NCI-H2171 treated with DMSO at 0.1 percent for 48 hours (cell line): Measurements from ENCODE around the gene FHL3.

Experiments used
- DNase-seq: peaks from one replicate; lab custom pipeline; 2025; lab: John Stamatoyannopoulos, UW

FHL3 gene

DNA sequence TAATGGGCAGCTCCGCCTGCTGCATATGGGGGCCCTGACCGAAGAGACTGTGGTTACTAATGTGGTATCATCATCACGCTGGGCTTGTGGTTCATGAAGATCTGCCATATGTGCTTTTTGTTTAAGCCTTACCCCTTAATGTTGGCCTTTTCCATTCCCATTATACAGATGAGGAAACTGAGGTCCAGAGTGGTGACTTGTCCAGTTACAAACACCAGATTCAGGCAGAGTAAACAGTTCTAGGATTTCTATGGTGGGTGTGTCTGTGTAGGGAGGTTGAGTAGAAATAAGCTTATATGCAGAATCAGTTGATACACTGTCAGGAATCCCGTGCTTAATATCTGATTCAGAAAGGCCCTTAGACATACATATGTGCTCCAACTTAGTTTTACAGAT lies 7.9 kb upstream of the FHL3 start:
- DNase-seq = no peak

DNA sequence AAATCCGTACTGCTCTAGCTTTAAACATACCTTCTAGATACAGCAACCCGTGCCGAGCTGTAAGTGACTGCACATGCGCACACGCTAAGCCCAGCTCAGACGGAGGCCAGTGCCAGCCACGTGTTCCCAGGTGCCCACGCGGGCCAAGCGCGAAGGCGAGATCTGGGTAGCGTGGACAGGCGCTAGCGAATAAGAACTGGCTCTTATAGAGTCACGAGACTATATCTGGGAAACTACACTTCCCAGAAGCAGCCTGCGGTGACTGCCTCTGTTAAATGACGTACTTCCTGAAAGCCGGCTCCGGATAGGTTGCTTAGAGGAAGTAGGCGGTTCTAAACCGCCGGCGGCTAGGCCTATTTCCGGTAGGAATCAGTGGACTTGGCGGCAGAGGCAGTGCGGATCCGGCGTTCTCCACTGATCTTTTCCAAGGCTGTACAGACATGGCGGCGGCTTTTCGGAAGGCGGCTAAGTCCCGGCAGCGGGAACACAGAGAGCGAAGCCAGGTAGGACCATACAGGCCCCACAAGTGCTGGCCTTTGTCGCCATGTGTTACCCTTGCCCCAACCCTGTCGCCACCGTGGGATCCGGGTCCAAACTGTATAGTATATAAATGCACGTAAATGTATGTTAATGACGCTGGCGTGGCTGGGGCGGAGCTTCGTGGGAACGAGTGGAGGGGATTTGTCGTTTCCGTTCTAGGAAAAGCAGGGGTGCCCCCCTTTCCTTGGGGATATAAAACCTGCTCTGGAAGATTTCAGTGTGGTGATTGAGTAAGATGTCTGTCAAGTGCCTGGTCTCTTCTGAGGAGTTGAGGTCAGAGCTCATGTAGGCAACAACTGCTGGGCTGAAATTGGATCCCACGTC lies 7.3 kb upstream of the FHL3 start, which contains the start of gene UTP11:
Gene UTP11 (plus strand): TSS at position 372 of the 864 bp plus-strand sequence. CDS start 69 bp downstream, at position 441.
- peak; percentile 100 for DNase-seq

DNA sequence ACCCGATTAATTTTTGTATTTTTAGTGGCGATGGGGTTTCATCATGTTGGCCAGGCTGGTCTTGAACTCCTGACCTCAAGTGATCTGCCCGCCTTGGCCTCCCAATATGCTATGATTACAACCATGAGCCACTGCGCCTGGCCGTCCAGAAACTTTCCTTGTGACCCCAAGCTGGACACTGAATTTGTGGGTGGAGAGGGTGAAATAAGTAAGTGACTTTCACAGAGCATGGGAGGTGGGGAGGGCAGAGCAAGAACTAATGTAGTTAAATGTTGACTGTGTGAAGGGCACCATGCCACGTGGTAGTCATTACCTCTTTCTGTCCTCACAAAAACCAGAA lies 4.5 kb upstream of the FHL3 start:
- no peak for DNase-seq

DNA sequence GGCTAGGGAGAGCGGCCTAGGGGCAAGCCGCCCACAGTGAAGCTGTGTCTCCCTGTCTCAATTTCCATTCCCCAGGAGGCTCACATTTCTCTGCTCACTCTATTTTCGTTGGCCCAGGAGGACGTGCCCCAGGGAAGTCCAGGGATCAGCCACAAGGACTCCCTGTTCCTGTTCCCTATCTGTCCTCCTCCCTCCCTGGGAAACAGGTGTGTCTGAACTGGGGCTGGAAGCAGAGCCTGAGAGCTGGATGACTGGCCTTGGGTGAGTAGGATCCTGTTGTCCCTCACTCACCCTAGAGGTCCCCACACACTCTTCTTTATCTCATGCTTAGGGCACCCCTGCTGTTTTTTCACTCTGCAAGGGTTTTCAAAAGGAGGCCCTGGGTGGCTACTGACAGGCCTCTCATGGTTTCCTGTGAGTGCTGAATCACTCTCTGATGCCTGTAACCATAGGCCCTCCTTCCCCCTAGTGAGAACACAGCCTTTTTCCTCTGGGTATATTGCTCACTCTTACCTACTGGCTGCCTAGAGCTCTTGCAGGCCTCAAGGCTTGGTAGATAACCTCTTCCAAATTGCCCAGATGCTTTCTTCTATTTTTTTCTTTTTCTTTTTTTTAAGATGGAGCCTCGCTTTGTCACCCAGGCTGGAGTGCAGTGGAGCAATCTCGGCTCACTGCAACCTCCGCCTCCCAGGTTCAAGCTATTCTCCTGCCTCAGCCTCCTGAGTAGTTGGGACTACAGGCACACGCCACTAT lies 4.0 kb upstream of the FHL3 start:
- no peak for DNase-seq

DNA sequence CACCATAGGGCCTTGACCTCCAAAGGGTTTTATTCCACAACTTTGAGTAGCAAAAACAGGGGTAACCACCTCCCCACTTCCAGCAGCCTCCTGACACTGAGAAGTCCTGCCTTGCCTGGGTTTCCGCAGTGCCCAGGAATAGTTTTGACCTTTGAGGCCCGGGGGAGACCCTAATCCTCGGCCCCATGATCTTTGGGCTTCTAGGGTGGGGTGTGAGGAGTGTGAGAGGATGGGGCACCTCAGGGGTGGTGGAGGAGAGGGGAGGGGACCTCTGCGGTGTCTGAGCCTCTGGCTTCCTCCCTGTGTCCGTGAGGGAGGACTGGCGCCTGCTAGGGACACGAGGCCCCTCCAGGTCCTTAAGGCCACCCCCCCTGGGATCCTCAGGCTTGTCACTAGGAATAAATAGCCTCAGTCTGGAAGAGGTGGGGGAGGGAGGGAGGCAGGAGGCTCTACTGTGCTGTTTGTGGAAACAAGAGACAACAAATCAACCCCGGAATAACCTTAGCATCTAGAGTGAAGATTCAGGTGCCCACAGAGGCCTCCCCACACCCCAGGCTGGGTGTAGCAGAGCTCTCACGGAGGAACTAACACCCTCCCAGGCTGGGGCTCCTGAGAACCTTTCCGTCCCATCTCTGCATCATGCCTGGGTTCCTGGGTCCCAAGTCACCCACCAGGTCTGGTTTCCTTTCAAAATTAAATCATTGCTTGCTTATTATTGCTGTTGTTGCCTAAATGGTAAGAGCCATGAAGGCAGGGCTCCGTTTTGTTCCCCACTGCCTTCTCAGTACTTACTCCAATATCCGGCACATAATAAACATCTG lies 904 bp upstream of the FHL3 start:
- DNase-seq = no peak

DNA sequence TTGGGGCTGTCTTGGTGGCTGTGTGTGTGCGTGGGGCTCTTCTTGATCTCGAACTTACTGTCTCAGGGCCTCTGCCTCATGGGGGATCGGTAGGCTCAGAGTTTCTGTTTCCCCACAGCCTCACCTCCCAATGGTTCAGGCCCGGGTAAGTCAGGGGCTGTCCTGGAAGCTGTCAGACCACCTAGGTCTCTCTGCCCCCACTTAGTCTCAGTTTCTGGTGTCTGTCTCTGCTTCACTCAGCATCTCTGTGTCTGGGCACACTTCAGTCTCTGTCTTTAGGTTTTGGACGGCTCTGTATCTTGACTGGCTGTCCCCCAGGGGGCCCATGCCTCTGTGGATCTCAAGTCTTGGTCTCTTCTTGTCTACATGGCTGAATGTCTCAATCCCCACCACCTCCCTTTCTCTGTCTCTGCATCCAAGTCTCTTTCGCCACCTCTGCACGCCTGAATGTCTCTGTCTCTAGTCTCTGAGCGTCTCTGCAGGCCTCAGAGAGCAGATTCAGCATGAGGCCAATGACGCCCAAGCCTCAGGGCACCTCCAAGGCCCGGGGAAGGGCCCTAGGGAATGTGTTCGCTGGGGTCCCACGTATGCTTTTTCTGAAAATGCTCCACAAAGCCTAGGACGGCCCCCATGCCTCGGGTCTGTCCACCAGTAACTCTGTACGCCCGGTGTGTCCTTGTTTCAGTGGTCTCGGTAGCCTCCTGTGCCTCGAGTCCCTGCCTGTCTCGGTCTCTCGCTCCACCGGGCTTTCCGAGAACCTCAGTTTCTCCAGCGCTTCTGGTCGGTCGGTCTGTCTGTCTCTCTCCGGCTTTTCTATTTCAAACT lies 818 bp downstream of the FHL3 start:
- no peak for DNase-seq

DNA sequence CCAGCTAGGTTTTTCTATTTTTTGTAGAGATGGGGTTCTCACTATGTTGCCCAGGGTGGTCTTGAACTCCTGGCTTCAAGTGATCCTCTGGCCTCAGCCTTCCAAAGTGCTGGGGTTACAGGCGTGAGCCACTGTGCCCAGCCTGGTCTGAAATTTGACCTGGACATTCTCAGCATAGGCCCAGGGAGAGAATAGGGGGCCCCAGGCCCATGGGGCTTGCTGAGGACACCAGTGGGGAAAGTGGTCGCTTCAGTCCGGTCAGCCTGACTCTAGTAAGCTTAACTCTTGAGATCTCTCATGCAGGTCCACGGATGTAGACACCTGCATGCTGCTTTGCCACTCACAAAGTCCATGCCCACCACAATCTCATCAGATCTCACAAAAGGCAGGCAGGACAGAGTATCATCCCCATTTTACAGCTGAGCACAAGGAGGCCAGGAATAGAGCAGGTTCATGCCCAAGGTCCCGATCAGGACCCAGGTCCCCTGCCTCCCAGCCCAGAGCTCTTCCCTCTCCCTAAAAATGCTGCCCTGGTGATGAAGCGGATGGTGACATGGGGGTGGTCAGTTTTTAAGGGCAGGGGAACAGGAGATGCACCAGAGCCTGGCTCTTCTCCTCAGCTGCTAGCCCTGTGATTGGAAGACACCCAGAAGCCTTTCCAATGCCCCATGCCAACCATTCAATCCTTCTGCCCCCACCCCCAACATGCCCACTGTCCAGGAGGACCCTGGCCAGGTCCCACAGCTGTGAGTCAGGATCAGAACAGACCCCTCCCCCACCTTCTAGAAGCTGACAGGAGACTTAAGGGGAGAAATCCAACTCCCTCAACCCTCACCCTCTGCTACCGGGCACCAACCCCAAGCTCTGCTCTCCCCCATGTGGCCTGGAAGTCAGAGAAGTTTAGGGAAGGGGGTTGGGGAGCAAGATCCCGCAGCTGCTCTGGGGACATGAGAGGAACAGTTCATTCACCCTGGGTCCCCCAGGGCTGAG lies 1.8 kb downstream of the FHL3 start:
- DNase-seq = no peak

DNA sequence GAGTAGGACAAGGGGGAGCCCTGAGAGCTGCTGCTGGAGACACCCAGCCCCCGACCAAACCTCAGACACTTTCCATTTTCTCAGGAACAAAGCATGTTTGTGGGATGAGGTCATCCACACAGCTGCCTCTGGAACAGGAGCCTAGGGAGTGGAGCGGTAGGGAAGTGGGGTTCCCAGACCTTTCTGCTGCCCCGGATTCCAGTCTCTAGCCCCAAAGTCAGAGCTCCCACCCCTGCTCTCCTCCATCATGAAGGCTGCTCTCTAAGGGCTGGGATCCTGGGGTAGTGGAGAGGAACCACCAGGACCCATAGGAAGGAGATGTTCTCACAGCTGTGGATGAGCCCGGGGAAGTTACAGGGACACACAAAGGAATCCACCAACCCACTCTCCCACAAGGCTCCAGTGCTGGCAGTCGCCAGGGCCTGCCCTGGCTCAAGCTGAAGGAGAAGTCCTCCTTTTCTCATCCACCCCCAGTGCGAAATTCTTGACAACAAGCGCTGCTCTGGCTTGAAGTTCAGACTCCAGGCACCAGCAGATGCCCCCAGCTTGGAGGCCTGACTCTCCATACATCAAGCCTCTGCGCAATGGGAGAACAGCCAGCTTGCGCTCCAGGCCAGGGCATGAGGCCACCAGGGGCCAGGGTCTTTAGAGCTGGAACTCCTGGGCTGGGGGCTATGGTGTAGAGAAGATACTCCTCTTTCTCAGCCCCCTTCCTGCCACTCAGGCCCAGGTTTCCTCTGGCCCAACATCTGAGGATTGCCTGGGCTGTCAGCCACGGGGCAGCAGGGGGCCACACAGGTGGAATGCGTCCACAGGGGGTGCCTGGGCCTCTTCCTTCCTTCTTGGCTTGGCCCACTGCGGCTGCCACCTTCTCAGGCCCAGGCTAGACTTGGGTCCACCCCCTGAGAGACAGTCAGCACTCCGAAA lies 4.5 kb downstream of the FHL3 start:
- DNase-seq = no peak

DNA sequence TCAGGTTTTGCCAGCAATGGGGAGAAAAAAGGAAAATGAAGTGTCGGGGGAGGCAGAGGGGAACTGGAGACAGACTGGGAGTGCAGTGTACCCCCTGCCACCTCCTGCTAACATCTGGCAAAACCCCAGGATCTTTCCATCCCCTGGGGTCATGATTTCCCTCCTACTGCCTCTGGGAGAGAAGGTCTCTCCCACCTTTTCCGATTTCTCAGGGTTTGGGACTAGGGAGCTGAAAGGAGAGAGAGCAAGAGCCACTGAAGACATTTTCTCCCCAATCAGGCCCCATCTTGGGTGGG lies 5.1 kb downstream of the FHL3 start:
- no peak for DNase-seq

DNA sequence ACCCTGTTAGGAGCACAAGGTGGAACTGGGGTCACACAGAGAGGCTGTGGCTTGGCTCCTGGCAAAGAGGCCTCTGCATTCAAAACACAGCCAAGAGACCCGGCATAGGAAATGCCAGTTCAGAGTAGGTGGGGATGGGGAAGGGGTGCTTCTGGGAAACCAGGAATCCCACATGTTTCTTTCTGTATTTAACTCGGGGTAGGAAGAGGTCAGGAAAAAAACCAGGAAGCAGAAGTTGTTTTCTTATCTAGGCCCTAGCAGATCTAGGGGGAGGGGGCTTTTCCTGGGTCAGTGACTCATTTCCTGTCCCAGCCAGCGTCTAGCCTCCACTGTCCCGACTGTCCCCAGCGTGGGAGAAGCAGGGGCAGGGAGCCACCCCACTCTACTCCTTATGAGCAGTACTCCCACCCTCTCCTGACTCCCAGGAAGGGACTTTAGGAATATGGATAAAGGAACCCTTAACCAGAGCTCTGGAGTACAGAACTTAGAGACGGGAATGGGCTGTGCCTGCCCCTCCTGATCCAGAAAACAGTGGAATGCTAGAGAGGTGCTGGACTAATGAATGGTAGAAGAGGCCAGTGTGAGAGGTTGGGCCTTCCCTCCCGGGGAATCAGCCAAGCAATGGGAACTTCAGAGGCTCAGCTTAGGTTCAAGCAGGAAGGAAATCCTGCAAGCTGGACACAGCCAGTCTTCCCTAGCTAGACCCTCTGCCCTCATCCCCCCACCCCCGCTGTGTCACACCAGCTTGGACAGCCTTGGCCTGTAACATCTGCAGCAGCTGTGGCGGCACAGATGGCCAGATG lies 5.7 kb downstream of the FHL3 start:
- DNase-seq = no peak

DNA sequence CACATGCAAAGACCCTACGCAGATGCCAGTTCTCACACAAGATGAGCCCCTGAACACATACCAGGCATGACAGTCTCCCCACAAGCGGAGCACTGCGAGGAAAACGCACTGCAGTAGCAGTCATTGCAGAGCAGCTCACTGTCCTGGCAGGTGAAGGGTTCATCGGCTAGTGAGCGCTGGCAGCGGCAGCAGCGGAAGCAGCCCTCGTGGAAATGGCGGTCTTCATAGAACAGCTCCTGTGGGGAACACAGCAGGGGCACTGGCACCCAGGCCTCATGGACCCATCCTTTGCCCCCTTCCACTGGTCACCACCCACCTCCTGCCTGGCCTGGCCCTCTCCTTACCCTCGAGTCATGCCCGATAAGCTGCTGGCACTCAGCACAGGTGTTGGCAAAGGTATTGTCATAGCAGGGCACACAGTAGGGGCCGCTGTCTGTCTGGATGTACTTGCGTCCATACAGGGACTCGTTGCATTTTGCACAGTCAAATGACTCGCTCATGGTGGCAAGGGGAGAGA lies 6.3 kb downstream of the FHL3 start:
- no peak for DNase-seq

DNA sequence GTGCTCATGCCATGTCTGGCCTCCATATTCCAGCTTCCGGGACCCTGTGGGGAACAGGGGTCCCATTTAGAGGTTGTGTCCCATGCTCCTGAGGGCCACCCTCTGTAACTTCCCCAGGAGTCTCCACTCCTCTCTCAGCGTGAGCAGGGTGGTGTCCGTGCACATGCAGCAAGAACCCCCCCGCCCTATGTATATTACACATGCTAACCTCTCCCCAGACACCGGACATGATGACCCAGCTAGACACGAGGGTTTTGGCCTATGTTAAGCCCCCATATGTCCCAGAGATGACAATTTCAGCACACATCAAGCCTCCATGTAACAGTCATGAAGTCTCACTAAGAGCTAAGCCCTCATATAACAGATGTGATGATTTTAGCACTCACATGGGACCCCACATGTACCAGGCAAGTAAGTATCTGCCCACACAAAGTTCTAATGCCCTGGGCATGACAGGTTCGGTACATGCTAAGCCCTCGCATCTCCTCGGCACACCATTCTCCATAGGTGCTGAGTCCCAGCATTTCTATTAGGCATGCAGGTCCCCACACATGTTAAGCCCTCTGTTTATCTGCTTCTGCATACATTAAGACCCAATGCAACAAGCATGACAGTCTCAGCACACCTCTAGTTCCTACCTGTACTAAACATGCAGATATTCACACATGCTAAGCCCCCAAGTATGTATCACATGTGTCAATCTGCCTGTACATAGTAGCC lies 7.1 kb downstream of the FHL3 start:
- no peak for DNase-seq

DNA sequence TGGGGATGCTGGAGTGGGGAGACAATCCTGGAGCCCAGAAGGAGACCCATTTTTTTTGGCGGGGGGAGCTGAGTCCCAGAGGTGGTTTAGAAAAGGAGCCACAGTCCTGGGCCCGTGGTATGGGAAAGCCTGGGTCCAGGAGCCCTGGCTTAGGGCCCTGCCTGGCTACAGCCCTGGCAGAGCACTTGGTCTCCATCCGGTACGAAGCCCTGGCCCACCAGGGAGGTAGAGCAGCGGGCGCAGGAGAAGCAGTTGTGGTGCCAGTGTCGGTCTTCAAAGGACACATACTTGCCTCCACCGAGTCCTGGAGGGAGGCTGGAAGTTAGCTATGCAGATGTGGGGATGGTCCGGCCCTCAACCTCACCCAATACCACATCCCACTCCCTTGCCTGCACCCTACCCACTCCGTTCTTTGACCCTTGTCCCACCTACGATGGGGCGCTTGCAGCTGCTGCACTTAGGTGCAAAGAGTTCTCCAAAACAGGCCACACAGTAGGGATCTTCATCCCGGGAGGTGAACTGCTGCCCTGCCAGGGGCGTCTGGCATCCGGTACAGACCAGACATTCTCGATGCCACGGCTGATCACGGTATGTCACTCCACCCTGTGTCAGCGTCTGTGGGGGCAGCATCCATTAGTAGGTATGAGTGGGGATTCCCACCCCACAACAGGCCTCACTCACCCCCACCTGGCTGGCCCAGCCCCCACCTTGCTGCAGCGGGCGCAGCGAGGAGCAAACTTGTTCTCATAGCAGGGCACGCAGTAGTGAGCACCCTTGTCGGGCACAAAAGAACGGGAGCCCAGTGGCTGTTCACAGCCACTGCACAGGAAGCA lies 7.8 kb downstream of the FHL3 start:
- no peak for DNase-seq

DNA sequence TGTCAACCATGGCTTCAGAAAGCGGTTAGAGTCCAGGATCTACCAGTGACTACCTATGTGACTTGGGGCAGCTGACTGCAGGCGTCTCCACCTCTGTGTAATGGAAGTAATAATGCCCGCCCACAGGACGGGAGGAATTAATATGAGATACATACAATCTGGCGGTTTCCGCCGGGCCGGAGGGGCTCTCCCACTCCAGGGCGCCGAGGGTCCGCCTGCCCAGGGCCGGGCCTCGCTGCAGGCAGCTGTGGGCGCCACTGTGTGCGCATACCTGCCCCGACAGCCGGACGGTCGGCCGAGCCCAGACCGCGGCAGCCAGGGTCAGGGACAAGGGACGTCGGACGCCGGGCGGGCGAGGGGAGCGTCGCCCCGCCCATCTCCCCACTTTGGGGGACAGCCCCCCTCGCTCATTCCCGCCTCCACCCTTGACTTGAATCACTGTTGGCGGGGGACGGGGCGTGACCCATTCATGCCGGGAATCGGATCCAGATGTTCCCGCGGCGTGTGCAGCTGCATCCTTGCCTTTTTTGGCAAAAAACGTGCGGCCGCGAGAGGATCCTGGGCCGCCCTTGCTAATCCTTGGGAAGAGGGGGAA lies 9.5 kb downstream of the FHL3 start:
- peak; percentile 69 for DNase-seq

DNA sequence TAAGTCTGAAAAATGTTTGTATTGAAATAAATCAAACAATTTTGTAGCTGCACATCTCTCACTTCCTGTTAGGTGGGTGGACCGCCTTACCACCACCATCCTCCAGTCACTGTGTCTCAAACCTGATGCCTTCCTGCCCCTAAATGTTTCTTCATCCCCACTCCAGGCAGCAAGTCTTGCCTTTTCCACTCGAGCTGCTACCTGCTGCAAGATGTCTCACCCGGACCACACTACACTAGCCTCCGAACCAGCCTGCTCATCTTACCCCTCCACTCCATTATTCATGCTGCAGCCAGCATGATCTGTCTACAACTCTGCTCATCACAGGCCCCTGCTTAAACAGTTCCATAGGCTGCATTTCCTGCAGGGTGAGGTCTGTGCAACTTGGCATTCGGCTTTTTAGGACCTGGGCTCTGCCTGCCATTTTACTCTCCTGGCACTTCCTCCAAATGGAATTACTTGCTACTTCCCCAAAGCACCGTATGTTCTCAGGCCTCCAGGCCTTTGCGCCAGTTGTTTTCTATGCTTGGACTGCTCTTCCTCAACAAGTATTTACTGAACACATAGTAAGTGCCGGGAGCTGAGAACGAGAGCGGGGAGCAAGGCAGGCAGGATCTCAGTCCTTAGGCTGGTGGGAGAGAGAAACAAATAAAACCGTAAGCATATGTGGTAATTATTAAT lies 10.3 kb downstream of the FHL3 start:
- no peak for DNase-seq
